Measurements from ENCODE around the gene TASP1. TPM values are rescaled to one million over a fixed set of nuclear protein-coding genes. Genes with fewer than 3 reads are reported as not detected.
"Not testable (repeated sequence)": the region's sequence is repeated elsewhere in the genome, so short reads cannot be mapped to it uniquely, and the experiment has no call there.

Gene TASP1
- total RNA-seq, 2 donors from 2014 or later = 8.9 to 9.8 TPM

DNA sequence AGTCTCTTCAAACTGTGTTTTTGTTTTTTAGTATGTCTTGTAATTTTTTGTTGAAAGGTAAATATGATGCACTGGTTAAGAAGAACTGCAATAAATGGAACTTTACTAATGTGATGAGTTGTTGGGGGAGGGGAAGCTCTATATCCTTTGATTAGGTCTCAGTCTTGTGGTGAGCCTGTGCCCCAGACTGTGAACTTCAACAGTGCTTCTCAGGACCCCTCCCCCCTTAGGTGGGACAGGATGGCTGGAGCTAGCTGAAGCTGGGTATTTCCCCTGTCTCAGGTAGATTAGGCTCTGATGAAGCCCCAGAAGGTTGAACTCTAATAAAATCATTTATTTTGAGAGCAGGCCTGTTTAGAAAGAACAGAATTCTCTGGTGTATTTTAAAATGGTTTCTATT is 31.4 kb upstream of the TASP1 start:
- H3K9me3 Mint-ChIP-seq = peaks cover 0 to 1% of the 10 kb centered on the region in 2 donors
- peaks cover 13% of the 10 kb centered on the region for H3K27me3 Mint-ChIP-seq (ENCODE audit: low read depth)
- DNase-seq (no peak), ATAC-seq (replicated peaks in 1 of 2) (no peak)
- no peaks in the 10 kb centered on the region for H3K36me3 Mint-ChIP-seq (ENCODE audit: insufficient read depth in 2 of 2)
- H3K27ac Mint-ChIP-seq = no peak overlapping the region
- no peak overlapping the region for H3K4me3 Mint-ChIP-seq
- no peaks in the 10 kb centered on the region for H3K4me1 Mint-ChIP-seq (ENCODE audit: low read depth)

GRCh38 chr20:13665709-13666395 is 27.1 kb upstream of the TASP1 start:
- DNase-seq (no peak), ATAC-seq (replicated peaks in 1 of 2) (no peak)
- Mint-ChIP-seq H3K27me3 (ENCODE audit: low read depth) (peaks cover 14% of the 10 kb centered on the region), H3K27ac (no peak overlapping the region), H3K9me3 (no peaks in the 10 kb centered on the region), H3K4me1 (ENCODE audit: low read depth) (no peaks in the 10 kb centered on the region), H3K36me3 (ENCODE audit: insufficient read depth in 2 of 2) (no peaks in the 10 kb centered on the region), H3K4me3 (no peak overlapping the region)

DNA sequence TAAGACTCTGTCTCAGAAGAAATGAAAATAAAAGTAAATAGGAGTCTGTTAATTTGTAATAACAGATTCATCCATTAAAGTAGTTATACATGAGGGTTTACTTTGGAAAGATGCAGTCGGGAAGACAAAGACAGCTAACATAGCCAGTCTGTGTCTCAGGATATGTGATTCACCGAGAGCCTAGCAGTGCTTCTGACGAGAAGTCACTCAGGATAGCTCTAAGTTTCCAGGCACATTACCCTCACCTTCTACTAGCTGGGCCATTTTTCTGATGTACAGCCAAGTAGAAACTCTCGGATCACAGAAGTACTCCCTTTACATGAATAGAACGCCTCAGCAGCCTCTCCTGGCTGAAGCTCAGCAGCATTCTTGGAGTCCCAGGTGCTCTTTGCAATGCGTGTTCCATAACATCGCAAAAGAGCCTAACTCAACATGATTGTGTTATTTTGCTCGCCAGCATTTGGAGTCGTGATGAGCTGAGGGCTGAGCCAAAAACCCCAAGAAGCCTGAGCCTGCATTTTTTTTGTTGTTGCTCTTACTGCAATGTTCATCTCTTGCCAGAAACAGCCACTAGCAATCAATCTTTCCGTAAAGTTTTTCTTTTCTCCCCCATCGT is 22.4 kb upstream of the TASP1 start:
- Mint-ChIP-seq H3K4me1 (ENCODE audit: low read depth) (no peaks in the 10 kb centered on the region), H3K36me3 (ENCODE audit: insufficient read depth in 2 of 2) (no peaks in the 10 kb centered on the region), H3K9me3 (no peaks in the 10 kb centered on the region), H3K27me3 (ENCODE audit: low read depth) (peaks cover 9% of the 10 kb centered on the region), H3K27ac (no peak overlapping the region), H3K4me3 (no peak overlapping the region)
- no peak for ATAC-seq (replicated peaks in 1 of 2)
- no peak for DNase-seq

DNA sequence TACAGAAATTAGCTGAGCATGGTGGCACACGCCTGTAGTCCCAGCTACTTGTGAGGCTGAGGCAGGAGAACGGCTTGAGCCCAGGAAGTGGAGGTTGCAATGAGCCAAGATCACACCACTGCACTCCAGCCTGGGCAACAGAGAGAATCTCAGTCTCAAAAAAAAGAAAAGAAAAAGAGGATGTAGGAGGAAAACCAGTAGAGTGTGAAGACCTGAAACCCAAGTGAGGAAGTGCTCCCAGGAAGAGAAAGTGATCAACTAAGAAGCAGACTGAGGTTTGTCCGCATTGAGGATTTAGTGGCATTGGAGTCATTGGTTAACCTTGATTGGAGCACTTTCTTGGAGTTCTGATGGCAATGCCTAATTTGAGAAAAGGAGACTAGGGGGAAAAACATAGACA is 20.6 kb upstream of the TASP1 start:
- Mint-ChIP-seq H3K36me3 (ENCODE audit: insufficient read depth in 2 of 2) (no peaks in the 10 kb centered on the region), H3K4me3 (no peak overlapping the region)

GRCh38 chr20:13658060-13658459 is 19.3 kb upstream of the TASP1 start:
- not testable (repeated sequence) for H3K36me3 Mint-ChIP-seq (ENCODE audit: insufficient read depth in 2 of 2); H3K9me3 Mint-ChIP-seq; H3K4me3 Mint-ChIP-seq; H3K27me3 Mint-ChIP-seq (ENCODE audit: low read depth); DNase-seq; ATAC-seq (replicated peaks in 1 of 2); H3K4me1 Mint-ChIP-seq (ENCODE audit: low read depth); H3K27ac Mint-ChIP-seq

More for the DNA sequence above, 20.6 kb upstream of the TASP1 start:
- no peaks in the 10 kb centered on the region for H3K9me3 Mint-ChIP-seq
- peaks cover 4% of the 10 kb centered on the region for H3K27me3 Mint-ChIP-seq (ENCODE audit: low read depth)
- no peak overlapping the region for H3K27ac Mint-ChIP-seq
- no peak for DNase-seq
- ATAC-seq (replicated peaks in 1 of 2) = no peak
- no peaks in the 10 kb centered on the region for H3K4me1 Mint-ChIP-seq (ENCODE audit: low read depth)

DNA sequence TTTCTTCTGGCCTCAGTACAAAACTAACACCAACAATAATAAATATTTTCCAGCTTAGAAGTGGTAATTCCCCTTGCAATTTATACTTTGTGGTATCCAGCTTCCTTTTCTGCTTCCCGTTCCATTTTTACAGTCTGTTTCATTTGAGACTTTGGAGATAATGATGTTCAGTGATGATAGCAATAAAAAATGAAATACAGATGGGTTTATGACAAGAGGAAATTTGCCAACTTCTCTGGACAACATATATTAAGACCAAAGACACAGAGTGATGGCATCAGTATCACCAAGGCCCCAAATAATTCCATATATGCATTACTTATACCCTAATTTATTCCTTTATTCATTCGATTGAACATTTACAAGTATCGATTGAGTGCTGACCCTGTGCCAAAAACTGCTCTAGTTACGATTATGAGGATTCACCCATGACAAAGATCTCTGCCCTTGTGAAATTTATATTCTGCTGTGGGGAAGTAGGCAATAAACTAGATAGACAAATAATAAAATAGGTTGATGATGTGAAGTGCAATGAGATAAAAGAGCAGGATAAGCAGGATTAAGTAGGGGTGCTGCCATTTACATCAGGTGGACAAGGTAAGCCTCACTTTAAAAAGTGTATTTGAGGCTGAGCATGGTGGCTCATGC is 18.1 kb upstream of the TASP1 start:
- Mint-ChIP-seq H3K4me3 (no peak overlapping the region), H3K4me1 (ENCODE audit: low read depth) (no peaks in the 10 kb centered on the region), H3K36me3 (ENCODE audit: insufficient read depth in 2 of 2) (no peaks in the 10 kb centered on the region), H3K9me3 (no peaks in the 10 kb centered on the region), H3K27ac (no peak overlapping the region), H3K27me3 (ENCODE audit: low read depth) (peaks cover 6% of the 10 kb centered on the region)
- DNase-seq = no peak
- ATAC-seq (replicated peaks in 1 of 2) = no peak

DNA sequence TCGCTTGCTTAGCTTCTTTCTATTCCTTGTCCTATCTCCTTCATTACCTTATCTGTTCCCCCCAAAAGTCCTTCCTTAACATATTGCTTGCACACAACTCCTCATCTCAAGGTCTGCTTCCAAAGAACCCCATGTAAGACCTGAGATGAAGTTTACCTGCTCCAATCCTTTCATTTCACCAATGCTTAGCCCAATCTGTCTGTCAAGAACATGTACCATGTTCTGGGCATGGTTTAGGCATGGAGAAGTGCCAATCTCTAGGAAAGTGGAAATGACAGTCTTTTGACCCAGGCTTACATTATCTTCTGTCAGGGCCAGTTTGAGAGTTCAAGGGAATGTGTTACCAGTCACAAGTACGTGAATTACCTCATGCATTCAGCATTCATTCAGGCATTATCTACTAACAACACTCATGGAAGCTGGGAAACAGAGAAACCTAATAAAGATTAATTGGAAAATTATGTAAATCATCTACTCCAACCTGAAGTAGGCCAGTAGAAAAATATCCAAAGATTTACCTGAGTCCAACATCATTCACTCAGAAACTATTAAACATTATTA is 15.8 kb upstream of the TASP1 start:
- no peaks in the 10 kb centered on the region for H3K4me1 Mint-ChIP-seq (ENCODE audit: low read depth)
- no peak overlapping the region for H3K4me3 Mint-ChIP-seq
- DNase-seq = no peak
- H3K27me3 Mint-ChIP-seq (ENCODE audit: low read depth) = peaks cover 7% of the 10 kb centered on the region
- no peak overlapping the region for H3K27ac Mint-ChIP-seq
- H3K36me3 Mint-ChIP-seq (ENCODE audit: insufficient read depth in 2 of 2) = no peaks in the 10 kb centered on the region
- no peak for ATAC-seq (replicated peaks in 1 of 2)
- H3K9me3 Mint-ChIP-seq = no peaks in the 10 kb centered on the region

GRCh38 chr20:13650474-13650873 is 11.7 kb upstream of the TASP1 start:
- Mint-ChIP-seq H3K9me3 (no peaks in the 10 kb centered on the region), H3K27me3 (ENCODE audit: low read depth) (peaks cover 21% of the 10 kb centered on the region), H3K4me1 (ENCODE audit: low read depth) (no peaks in the 10 kb centered on the region), H3K4me3 (no peak overlapping the region), H3K27ac (no peak overlapping the region), H3K36me3 (ENCODE audit: insufficient read depth in 2 of 2) (no peaks in the 10 kb centered on the region)
- DNase-seq (no peak), ATAC-seq (replicated peaks in 1 of 2) (no peak)

DNA sequence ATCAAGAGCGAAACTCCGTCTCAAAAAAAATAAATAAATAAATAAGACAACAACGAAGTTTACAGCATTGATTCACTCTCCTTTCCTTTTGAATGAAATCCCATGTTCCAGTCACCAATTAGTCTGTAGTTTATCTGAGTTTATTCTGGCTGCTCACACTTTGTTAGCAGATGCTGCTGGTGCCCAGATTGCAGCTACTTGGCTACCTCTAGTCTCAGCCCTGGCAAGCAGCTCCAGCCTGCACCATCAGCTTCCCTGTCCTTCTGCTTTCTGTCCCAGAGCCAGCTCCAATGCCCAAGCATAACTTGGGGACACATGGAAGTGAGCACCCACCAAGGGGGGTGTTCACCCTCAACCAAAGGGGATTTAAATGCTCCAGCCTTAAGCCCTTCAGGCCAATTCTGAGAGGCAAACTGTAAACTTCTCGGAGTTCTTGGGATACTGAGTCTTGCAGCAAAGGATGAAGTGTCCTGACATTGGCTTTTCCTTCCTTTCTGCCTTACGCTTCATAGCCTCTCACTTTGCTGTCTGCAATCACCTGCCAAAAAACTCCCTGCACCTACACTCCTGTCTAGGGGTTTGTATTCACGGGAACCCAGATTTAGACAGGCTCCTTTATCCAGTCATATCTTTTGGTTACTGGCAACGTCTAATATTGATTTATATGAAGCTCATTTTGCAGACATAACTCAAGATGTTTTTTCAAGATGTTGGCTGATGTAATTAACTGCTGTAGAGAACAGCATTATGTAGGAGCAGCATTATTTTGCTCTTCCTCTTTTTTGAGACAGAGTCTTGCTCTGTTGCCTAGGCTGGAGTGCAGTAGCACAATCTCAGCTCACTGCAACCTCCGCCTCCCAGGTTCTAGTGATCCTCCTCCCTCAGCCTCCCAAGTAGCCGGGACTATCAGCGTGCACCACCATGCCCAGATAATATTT is 9.8 kb upstream of the TASP1 start:
- DNase-seq = no peak
- no peaks in the 10 kb centered on the region for H3K9me3 Mint-ChIP-seq
- no peaks in the 10 kb centered on the region for H3K4me1 Mint-ChIP-seq (ENCODE audit: low read depth)
- H3K27ac Mint-ChIP-seq = no peak overlapping the region
- no peak for ATAC-seq (replicated peaks in 1 of 2)
- peaks cover 14% of the 10 kb centered on the region for H3K27me3 Mint-ChIP-seq (ENCODE audit: low read depth)
- H3K4me3 Mint-ChIP-seq = no peak overlapping the region
- H3K36me3 Mint-ChIP-seq (ENCODE audit: insufficient read depth in 2 of 2) = no peaks in the 10 kb centered on the region

DNA sequence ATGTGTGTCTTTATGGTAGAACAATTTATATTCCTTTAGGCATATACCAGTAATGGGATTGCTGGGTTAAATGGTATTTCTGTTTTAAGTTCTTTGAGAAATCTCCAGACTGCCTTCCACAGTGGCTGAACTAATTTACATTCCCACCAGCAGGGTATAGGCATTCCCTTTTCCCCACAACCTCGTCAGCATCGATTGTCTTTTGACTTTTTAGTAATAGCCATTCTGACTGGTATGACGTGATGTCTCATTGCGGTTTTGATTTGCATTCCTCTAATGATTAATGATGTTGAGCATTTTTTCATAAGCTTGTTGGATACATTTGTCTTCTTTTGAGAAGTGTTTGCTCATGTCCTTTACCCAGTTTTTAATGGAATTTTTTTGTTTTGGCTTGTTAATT is 5.3 kb upstream of the TASP1 start:
- H3K27me3 Mint-ChIP-seq (ENCODE audit: low read depth) = peaks cover 8% of the 10 kb centered on the region
- peaks cover 3% of the 10 kb centered on the region for H3K4me1 Mint-ChIP-seq (ENCODE audit: low read depth)
- no peaks in the 10 kb centered on the region for H3K9me3 Mint-ChIP-seq
- H3K4me3 Mint-ChIP-seq = no peak overlapping the region
- no peak for ATAC-seq (replicated peaks in 1 of 2)
- no peak overlapping the region for H3K27ac Mint-ChIP-seq
- no peak for DNase-seq
- no peaks in the 10 kb centered on the region for H3K36me3 Mint-ChIP-seq (ENCODE audit: insufficient read depth in 2 of 2)

- H3K4me1 Mint-ChIP-seq (ENCODE audit: low read depth) = peaks cover 36% of the 10 kb centered on the region
- no peaks in the 10 kb centered on the region for H3K27me3 Mint-ChIP-seq (ENCODE audit: low read depth)
- no peak for ATAC-seq (replicated peaks in 1 of 2)
- DNase-seq = no peak
- peaks cover 0 to 2% of the 10 kb centered on the region in 2 donors for H3K36me3 Mint-ChIP-seq (ENCODE audit: insufficient read depth in 2 of 2)
- H3K27ac Mint-ChIP-seq = peak overlapping the region; percentile 69
- peak overlapping the region; percentile 95 to 99 for H3K4me3 Mint-ChIP-seq
- no peaks in the 10 kb centered on the region for H3K9me3 Mint-ChIP-seq
Observed at GRCh38 chr20:13639150-13639497, 392 bp upstream of the TASP1 start.

- ATAC-seq (replicated peaks in 1 of 2) = no peak
- peak overlapping the region; percentile 50 for H3K27ac Mint-ChIP-seq
- H3K27me3 Mint-ChIP-seq (ENCODE audit: low read depth) = no peaks in the 10 kb centered on the region
- no peaks in the 10 kb centered on the region for H3K9me3 Mint-ChIP-seq
- peaks cover 0 to 2% of the 10 kb centered on the region in 2 donors for H3K36me3 Mint-ChIP-seq (ENCODE audit: insufficient read depth in 2 of 2)
- H3K4me1 Mint-ChIP-seq (ENCODE audit: low read depth) = peaks cover 39% of the 10 kb centered on the region
- H3K4me3 Mint-ChIP-seq = peak overlapping the region; percentile 95 to 99
- no peak for DNase-seq
Observed at GRCh38 chr20:13638162-13638495, 603 bp downstream of the TASP1 start.

GRCh38 chr20:13632431-13632830 is 6.3 kb downstream of the TASP1 start:
- H3K4me3 Mint-ChIP-seq = no peak overlapping the region
- H3K27ac Mint-ChIP-seq = no peak overlapping the region
- DNase-seq (no peak), ATAC-seq (replicated peaks in 1 of 2) (no peak)
- H3K27me3 Mint-ChIP-seq (ENCODE audit: low read depth) = no peaks in the 10 kb centered on the region
- H3K4me1 Mint-ChIP-seq (ENCODE audit: low read depth) = peaks cover 24% of the 10 kb centered on the region
- H3K9me3 Mint-ChIP-seq = no peaks in the 10 kb centered on the region
- peaks cover 0 to 2% of the 10 kb centered on the region in 2 donors for H3K36me3 Mint-ChIP-seq (ENCODE audit: insufficient read depth in 2 of 2)
